Thyroid gland (tissue), 4 donors: ENCODE results near the gene NDUFA7. TPM values are rescaled to one million over a fixed set of nuclear protein-coding genes. Genes with fewer than 3 reads are reported as not detected.
A peak's percentile ranks its signal among the peaks of the same experiment; 100 is the strongest.

Source experiments
- DNase-seq, 2 donors: peaks; one replicate each; pipeline ENCODE4 v3.0.0-alpha.2; 2019
- H3K27ac ChIP-seq, 3 donors: fragments of 200-600 bp; sonication (generic); 1 replicate in 2 of 3; 2 replicates in 1 of 3; pipeline ENCODE4 v1.5.1; 2016 to 2019; ENCODE audit warnings: mild to moderate bottlenecking in 1 of 3, moderate library complexity in 1 of 3
- H3K27me3 ChIP-seq: fragments of 200-600 bp; sonication (generic); one replicate; pipeline ENCODE4 v1.5.1; 2019
- H3K36me3 ChIP-seq, 2 donors: fragments of 200-600 bp; sonication (generic); one replicate each; pipeline ENCODE4 v1.5.1; 2016 to 2019
- H3K4me1 ChIP-seq, 2 donors: fragments of 200-600 bp; sonication (generic); one replicate each; pipeline ENCODE4 v1.5.1; 2017 to 2019
- H3K4me3 ChIP-seq, 3 donors: fragments of 200-600 bp; sonication (generic); replicated peaks in 1 of 3; 1 replicate in 2 of 3; 2 replicates in 1 of 3; pipeline ENCODE4 v1.5.1; 2016; ENCODE audit warnings: mild to moderate bottlenecking in 1 of 3
- H3K9me3 ChIP-seq: fragments of 200-600 bp; sonication (generic); one replicate; pipeline ENCODE4 v1.5.1; 2017
- POLR2A ChIP-seq, 2 donors: fragments of 450-650 bp; IDR thresholded peaks; one replicate each; pipeline ENCODE4 v1.6.1; 2017; ENCODE audit warnings: antibody characterized with exemption in 2 of 2, mild to moderate bottlenecking in 2 of 2, moderate library complexity in 1 of 2
- WGBS, 2 donors: methylation state at CpG; one replicate each; pipeline ENCODE4 v1.1.5; 2017; 5-methylcytosine and 5-hydroxymethylcytosine counted together
- intact Hi-C: fragments of 100-400 bp; cut with DNase I; formaldehyde crosslinking; loops from one replicate; pipeline ENCODE4 v1.15.1; 2023
- total RNA-seq, 4 donors: library from RNA; depleted of rRNA; stranded (reverse); fragments of >200 nt; gene quantifications; one replicate each; pipeline ENCODE4 v1.2.3, GENCODE V29; 2016
- TF ChIP-seq, protein P1 (sequence below), 6 experiments: fragments of 200-600 bp in 3 of 6; fragments of 450-650 bp in 3 of 6; sonication (generic) in 3 of 6; IDR thresholded peaks; one replicate each; pipeline ENCODE4 v1.5.1; 2016 to 2019; ENCODE audit warnings: antibody characterized with exemption in 6 of 6, mild to moderate bottlenecking in 2 of 6, inconsistent platforms in 1 of 6, moderate library complexity in 1 of 6

NDUFA7 gene
- total RNA-seq, 4 donors from 2014 or later, result 3.8 to 39.7 (median 17.0) TPM

DNA sequence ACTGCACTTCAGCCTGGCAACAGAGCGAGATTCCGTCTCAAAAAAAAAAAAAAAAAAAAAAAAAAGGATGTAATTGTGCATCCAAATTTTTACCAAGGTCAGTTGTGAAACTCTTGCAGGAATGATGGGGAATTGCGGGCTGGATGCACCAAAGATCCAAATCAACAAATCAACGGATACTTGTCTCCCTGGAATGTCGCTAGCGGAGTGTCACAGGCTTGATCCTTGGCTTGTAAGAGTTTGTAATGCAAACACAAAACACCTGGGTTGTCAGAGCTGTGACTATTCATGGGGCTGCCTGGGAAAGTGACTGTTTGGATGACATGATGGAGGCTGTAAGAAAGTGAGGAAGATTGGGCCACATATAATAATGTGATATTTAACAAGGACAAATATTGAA lies 17.7 kb upstream of the NDUFA7 start:
- no peak overlapping the region for H3K27ac ChIP-seq
- DNase-seq, result no peak

DNA sequence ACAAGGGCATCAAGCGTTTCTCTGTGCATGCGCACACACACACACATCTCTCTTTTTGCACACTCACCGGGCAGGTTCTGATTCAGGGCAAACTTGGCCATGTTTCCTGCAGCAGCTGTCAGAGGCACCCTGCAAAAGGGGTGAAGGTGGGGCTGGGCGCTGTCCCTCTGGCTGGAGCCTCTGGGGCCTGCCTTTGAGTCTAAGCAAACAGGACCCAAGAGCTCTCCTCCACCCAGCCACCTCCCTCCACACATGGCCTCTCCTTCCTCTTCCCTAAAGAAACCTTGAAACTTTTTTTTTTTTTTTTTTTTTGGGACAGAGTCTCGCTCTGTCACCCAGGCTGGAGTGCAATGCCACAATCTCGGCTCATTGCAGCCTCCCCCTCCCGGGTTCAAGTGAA lies 16.6 kb upstream of the NDUFA7 start:
- Histone ChIP-seq H3K27me3 (no peaks in the 10 kb centered on the region), H3K36me3 (no peaks in the 10 kb centered on the region), H3K4me3 (no peak overlapping the region), H3K9me3 (no peaks in the 10 kb centered on the region), H3K4me1 (peaks cover 2 to 24% of the 10 kb centered on the region in 2 donors), H3K27ac (no peak overlapping the region)
- intact Hi-C loops, result loop anchor here (10.0 kb wide), 1 partner anchor 247 kb away; no protein-coding TSS in a partner anchor
- 72 to 78% methylated on average over 7 of the region's 7 CpGs for WGBS, 2 donors
- TF ChIP-seq, protein P1, sequence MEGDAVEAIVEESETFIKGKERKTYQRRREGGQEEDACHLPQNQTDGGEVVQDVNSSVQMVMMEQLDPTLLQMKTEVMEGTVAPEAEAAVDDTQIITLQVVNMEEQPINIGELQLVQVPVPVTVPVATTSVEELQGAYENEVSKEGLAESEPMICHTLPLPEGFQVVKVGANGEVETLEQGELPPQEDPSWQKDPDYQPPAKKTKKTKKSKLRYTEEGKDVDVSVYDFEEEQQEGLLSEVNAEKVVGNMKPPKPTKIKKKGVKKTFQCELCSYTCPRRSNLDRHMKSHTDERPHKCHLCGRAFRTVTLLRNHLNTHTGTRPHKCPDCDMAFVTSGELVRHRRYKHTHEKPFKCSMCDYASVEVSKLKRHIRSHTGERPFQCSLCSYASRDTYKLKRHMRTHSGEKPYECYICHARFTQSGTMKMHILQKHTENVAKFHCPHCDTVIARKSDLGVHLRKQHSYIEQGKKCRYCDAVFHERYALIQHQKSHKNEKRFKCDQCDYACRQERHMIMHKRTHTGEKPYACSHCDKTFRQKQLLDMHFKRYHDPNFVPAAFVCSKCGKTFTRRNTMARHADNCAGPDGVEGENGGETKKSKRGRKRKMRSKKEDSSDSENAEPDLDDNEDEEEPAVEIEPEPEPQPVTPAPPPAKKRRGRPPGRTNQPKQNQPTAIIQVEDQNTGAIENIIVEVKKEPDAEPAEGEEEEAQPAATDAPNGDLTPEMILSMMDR (IDR thresholded peaks at IDR 0.05), result no peak
- DNase-seq, result no peak

More for the DNA sequence above, 17.7 kb upstream of the NDUFA7 start:
- intact Hi-C loops, result loop anchor here (10.0 kb wide), 1 partner anchor 246 kb away; no protein-coding TSS in a partner anchor
- Histone ChIP-seq H3K27me3 (no peaks in the 10 kb centered on the region), H3K4me1 (peaks cover 8 to 16% of the 10 kb centered on the region in 2 donors), H3K9me3 (no peaks in the 10 kb centered on the region), H3K4me3 (no peak overlapping the region), H3K36me3 (no peaks in the 10 kb centered on the region)
- 49 to 59% methylated on average over 6 of the region's 6 CpGs for WGBS, 2 donors
- TF ChIP-seq, protein P1 (IDR thresholded peaks at IDR 0.05), result no peak
- TF ChIP-seq POLR2A (IDR thresholded peaks at IDR 0.05), result no peak

DNA sequence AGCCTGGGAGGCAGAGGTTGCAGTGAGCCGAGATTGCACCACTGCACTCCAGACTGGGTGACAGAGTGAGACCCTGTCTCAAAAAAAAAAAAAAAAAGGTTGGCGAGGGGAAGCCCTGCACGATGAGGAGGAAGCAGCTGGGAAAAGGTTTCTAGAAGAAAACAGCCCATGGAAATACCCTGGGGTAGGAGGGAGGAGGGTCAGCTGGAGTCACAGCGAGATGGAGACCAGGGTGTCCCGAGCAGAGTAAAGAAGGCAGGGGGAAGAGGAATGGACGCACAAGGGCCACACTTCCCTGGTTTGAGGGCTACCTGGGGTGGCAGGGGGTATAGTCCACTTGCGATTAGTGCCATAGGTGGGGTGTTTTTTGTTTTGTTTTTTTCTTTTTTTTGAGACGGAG lies 15.5 kb upstream of the NDUFA7 start:
- H3K4me1 ChIP-seq, result peaks cover 0 to 20% of the 10 kb centered on the region in 2 donors
- H3K4me3 ChIP-seq, result no peak overlapping the region
- 64 to 67% methylated on average over 8 of the region's 8 CpGs for WGBS, 2 donors
- no peaks in the 10 kb centered on the region for H3K9me3 ChIP-seq
- no peak for TF ChIP-seq POLR2A (IDR thresholded peaks at IDR 0.05)
- TF ChIP-seq, protein P1 (IDR thresholded peaks at IDR 0.05), result no peak
- intact Hi-C loops, result loop anchor here (10.0 kb wide), 1 partner anchor 248 kb away; no protein-coding TSS in a partner anchor
- H3K27ac ChIP-seq, result no peak overlapping the region
- H3K27me3 ChIP-seq, result no peaks in the 10 kb centered on the region
- H3K36me3 ChIP-seq, result no peaks in the 10 kb centered on the region
- DNase-seq, result no peak

GRCh38 chr19:8336072-8336569 lies 14.9 kb upstream of the NDUFA7 start:
- H3K4me3 ChIP-seq, result no peak overlapping the region
- H3K4me1 ChIP-seq, result peaks cover 0 to 20% of the 10 kb centered on the region in 2 donors
- H3K36me3 ChIP-seq, result no peaks in the 10 kb centered on the region
- intact Hi-C loops, result loop anchor here (10.0 kb wide), 1 partner anchor 249 kb away; no protein-coding TSS in a partner anchor
- no peak overlapping the region for H3K27ac ChIP-seq
- WGBS, 2 donors, result 27 to 40% methylated on average over 26 to 27 of the region's 27 CpGs
- no peaks in the 10 kb centered on the region for H3K9me3 ChIP-seq
- no peaks in the 10 kb centered on the region for H3K27me3 ChIP-seq
- peak; percentile 28 to 33 for DNase-seq
- TF ChIP-seq, protein P1 (IDR thresholded peaks at IDR 0.05), result no peak
- TF ChIP-seq POLR2A (IDR thresholded peaks at IDR 0.05), result no peak

DNA sequence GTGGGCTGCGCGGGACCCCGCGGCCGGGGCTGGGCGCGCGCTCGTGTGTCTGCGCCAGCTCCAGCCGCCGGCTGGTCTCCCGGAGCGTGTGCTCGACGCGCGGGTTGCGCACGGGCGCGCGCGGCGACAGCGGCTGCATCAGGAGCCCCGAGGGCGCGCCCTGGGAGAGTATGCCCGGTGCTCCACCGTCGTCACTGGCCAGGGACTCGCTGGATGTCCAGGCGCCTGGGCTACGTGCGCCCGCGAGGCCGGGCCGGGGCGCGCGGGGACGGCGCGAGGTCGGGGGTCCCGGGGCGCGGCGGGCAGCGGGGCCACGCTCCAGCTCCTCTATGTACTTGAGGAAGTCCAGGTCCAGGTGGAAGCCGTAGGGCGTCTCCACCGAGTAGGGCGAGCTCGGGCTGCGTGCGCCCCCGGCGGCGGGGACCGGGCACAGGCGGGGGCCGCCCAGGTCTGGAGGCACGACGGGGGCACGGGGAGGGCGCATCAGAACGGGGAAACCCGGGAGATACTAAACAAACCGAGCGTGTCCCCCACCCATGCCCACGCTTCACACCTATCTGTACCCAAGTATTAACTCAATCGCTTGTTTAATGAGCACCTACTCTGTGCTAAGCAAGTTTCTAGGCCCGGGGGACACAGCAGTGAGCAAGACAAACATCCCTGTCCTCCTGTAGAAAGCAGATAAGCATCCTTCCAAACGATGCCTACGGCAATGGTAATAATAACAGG lies 14.3 kb upstream of the NDUFA7 start:
- 24 to 35% methylated on average over 4 to 22 of the region's 79 CpGs for WGBS, 2 donors

More for the DNA sequence above, 14.3 kb upstream of the NDUFA7 start:
- TF ChIP-seq, protein P1 (IDR thresholded peaks at IDR 0.05), result peak in 1 of 6 experiments; percentile 17
- no peak for TF ChIP-seq POLR2A (IDR thresholded peaks at IDR 0.05)
- peaks cover 0 to 20% of the 10 kb centered on the region in 2 donors for H3K4me1 ChIP-seq
- no peak for DNase-seq
- no peaks in the 10 kb centered on the region for H3K36me3 ChIP-seq
- no peaks in the 10 kb centered on the region for H3K27me3 ChIP-seq
- H3K4me3 ChIP-seq, result peak overlapping the region in 1 of 3 donors; percentile 21
- intact Hi-C loops, result loop anchor here (10.0 kb wide), 1 partner anchor 249 kb away; no protein-coding TSS in a partner anchor
- no peaks in the 10 kb centered on the region for H3K9me3 ChIP-seq
- no peak overlapping the region for H3K27ac ChIP-seq
